Mucosa of rectum (tissue), 2 donors: ENCODE results near the gene FARP1.
"Not testable (repeated sequence)": the region's sequence is repeated elsewhere in the genome, so short reads cannot be mapped to it uniquely, and the experiment has no call there.

Source experiments
- H3K27ac ChIP-seq, 2 donors: one replicate each; pipeline ENCODE4 v1.7.0; 2013; ENCODE audit warnings: inconsistent platforms in 2 of 2, low read depth in 2 of 2, low read length in 2 of 2
- H3K27me3 ChIP-seq, 2 donors: one replicate each; pipeline ENCODE4 v1.7.0; 2013; ENCODE audit warnings: low read length in 2 of 2; ENCODE audit not compliant: control insufficient read depth in 2 of 2, insufficient read depth in 2 of 2
- H3K36me3 ChIP-seq, 2 donors: one replicate each; pipeline ENCODE4 v1.7.0; 2013; ENCODE audit warnings: low read length in 2 of 2; ENCODE audit not compliant: control insufficient read depth in 2 of 2, insufficient read depth in 2 of 2
- H3K4me1 ChIP-seq, 2 donors: one replicate each; pipeline ENCODE4 v1.7.0; 2013; ENCODE audit warnings: low read length in 2 of 2, mild to moderate bottlenecking in 1 of 2; ENCODE audit not compliant: control insufficient read depth in 2 of 2, insufficient read depth in 2 of 2
- H3K4me3 ChIP-seq, 2 donors: one replicate each; pipeline ENCODE4 v1.7.0; 2013; ENCODE audit warnings: low read length in 2 of 2
- H3K9ac ChIP-seq, 2 donors: one replicate each; pipeline ENCODE4 v1.7.0; 2013; ENCODE audit warnings: low read length in 2 of 2, low read depth in 1 of 2, mild to moderate bottlenecking in 1 of 2
- H3K9me3 ChIP-seq, 2 donors: one replicate each; pipeline ENCODE4 v1.7.0; 2013; ENCODE audit warnings: low read length in 2 of 2; ENCODE audit not compliant: control insufficient read depth in 2 of 2
- donor health status: healthy.
- donor health status: Normal muscosa, but diverticular disease.

The FARP1 gene

GRCh38 chr13:98363326-98363725 is 220.4 kb downstream of the FARP1 start:
- no peaks in the 10 kb centered on the region for H3K4me1 ChIP-seq
- no peaks in the 10 kb centered on the region for H3K27me3 ChIP-seq
- H3K27ac ChIP-seq: no peak overlapping the region
- no peak overlapping the region for H3K4me3 ChIP-seq
- H3K9ac ChIP-seq: no peak overlapping the region
- H3K9me3 ChIP-seq: no peaks in the 10 kb centered on the region
- H3K36me3 ChIP-seq: no peaks in the 10 kb centered on the region

DNA sequence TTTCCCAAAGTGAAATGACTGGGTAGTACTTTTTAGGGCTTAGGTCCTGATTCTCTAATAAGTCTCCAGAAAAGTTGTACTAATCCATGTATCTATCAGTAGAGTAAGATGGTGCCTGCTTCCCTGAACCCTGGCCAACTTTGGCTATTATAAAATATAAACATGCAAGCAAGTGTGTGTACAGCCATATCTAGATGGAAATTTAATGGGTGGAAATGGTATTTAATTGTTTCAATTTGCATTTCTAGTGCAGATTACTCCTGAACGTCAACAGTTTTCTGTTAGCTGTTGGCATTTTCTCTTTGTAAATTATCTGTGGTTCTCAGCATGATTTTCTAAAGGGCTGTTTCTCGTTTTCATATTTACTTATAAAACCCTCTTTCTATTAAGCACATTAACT is 221.3 kb downstream of the FARP1 start:
- no peaks in the 10 kb centered on the region for H3K4me1 ChIP-seq

DNA sequence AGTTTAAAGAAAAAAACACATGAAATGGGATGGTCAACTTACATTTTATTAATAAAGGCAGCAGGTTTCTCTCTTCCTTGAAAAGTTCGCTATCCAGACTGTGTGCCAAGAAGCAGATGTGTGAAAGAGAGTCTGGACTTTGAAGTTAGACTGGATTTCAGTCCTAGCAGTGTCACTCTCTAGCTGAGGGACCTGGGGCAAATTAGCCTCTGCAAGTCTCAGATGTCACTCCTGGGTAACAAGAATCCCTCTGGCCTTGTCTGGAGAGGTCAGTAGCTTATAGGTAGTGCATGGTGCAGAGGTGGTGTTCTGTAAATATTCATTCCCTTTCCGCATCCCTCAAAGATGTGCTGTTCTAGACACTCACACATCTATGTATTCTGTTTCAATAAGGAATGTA is 221.8 kb downstream of the FARP1 start:
- Histone ChIP-seq H3K4me1 (no peaks in the 10 kb centered on the region), H3K27ac (no peak overlapping the region), H3K36me3 (no peaks in the 10 kb centered on the region), H3K27me3 (no peaks in the 10 kb centered on the region), H3K4me3 (no peak overlapping the region), H3K9me3 (no peaks in the 10 kb centered on the region), H3K9ac (no peak overlapping the region)

More for the DNA sequence above, 221.3 kb downstream of the FARP1 start:
- H3K27me3 ChIP-seq: no peaks in the 10 kb centered on the region
- H3K36me3 ChIP-seq: no peaks in the 10 kb centered on the region
- no peak overlapping the region for H3K4me3 ChIP-seq
- H3K9ac ChIP-seq: no peak overlapping the region
- no peak overlapping the region for H3K27ac ChIP-seq
- H3K9me3 ChIP-seq: no peaks in the 10 kb centered on the region

GRCh38 chr13:98365302-98365701 is 222.4 kb downstream of the FARP1 start:
- H3K36me3 ChIP-seq: no peaks in the 10 kb centered on the region
- no peaks in the 10 kb centered on the region for H3K4me1 ChIP-seq
- H3K27ac ChIP-seq: no peak overlapping the region
- H3K27me3 ChIP-seq: no peaks in the 10 kb centered on the region
- H3K9me3 ChIP-seq: no peaks in the 10 kb centered on the region
- no peak overlapping the region for H3K4me3 ChIP-seq
- no peak overlapping the region for H3K9ac ChIP-seq

GRCh38 chr13:98366010-98366409 is 223.1 kb downstream of the FARP1 start:
- H3K9me3 ChIP-seq: no peaks in the 10 kb centered on the region
- no peaks in the 10 kb centered on the region for H3K36me3 ChIP-seq
- H3K4me1 ChIP-seq: peaks cover 0 to 2% of the 10 kb centered on the region in 2 donors
- no peak overlapping the region for H3K9ac ChIP-seq
- no peak overlapping the region for H3K27ac ChIP-seq
- no peak overlapping the region for H3K4me3 ChIP-seq
- H3K27me3 ChIP-seq: no peaks in the 10 kb centered on the region

GRCh38 chr13:98366443-98366842 is 223.5 kb downstream of the FARP1 start:
- Histone ChIP-seq H3K36me3 (no peaks in the 10 kb centered on the region), H3K27me3 (no peaks in the 10 kb centered on the region)

DNA sequence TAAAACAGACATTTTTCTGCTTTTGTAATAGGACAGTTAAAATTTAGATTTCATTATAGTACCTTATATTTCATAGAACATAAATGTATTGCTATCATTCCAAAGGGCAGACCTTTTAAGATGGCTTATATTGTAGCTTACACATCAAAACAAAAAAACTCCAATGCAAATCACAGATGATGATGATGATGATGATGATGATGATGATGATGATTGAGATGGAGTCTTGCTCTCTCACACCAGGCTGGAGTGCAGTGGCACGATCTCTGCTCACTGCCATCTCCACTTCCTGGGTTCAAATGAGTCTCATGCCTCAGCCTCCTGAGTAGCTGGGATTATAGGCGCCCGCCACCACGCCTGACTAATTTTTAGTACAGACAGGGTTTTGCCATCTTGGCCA is 224.1 kb downstream of the FARP1 start:
- no peak overlapping the region for H3K4me3 ChIP-seq
- H3K9me3 ChIP-seq: no peaks in the 10 kb centered on the region
- H3K27ac ChIP-seq: peak overlapping the region in 1 of 2 donors; percentile 16
- H3K9ac ChIP-seq: no peak overlapping the region
- H3K27me3 ChIP-seq: no peaks in the 10 kb centered on the region
- no peaks in the 10 kb centered on the region for H3K36me3 ChIP-seq
- H3K4me1 ChIP-seq: peaks cover 0 to 2% of the 10 kb centered on the region in 2 donors

More at GRCh38 chr13:98366443-98366842, 223.5 kb downstream of the FARP1 start:
- Histone ChIP-seq H3K27ac (no peak overlapping the region), H3K4me3 (no peak overlapping the region), H3K9me3 (no peaks in the 10 kb centered on the region), H3K9ac (no peak overlapping the region), H3K4me1 (peaks cover 0 to 2% of the 10 kb centered on the region in 2 donors)

- H3K27ac ChIP-seq: peak overlapping the region; percentile 46 to 59
- H3K9me3 ChIP-seq: no peaks in the 10 kb centered on the region
- H3K27me3 ChIP-seq: no peaks in the 10 kb centered on the region
- no peak overlapping the region for H3K9ac ChIP-seq
- no peak overlapping the region for H3K4me3 ChIP-seq
- peaks cover 0 to 2% of the 10 kb centered on the region in 2 donors for H3K4me1 ChIP-seq
- H3K36me3 ChIP-seq: no peaks in the 10 kb centered on the region
Observed at GRCh38 chr13:98368019-98368418, 225.1 kb downstream of the FARP1 start.

DNA sequence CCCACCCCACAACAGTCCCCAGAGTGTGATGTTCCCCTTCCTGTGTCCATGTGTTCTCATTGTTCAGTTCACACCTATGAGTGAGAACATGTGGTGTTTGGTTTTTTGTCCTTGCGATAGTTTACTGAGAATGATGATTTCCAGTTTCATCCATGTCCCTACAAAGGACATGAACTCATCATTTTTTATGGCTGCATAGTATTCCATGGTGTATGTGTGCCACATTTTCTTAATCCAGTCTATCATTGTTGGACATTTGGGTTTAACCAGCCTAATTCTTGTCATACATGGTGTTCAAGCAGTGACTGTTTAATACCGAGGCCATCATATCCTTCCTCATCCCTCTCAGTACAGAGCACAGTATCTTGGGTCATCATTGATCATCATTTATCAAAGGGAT is 226.6 kb downstream of the FARP1 start:
- not testable (repeated sequence) for H3K36me3 ChIP-seq, H3K9me3 ChIP-seq, H3K27ac ChIP-seq, H3K9ac ChIP-seq, H3K4me3 ChIP-seq, H3K4me1 ChIP-seq, H3K27me3 ChIP-seq

GRCh38 chr13:98370261-98370660 is 227.4 kb downstream of the FARP1 start:
- peak overlapping the region; percentile 31 to 52 for H3K27ac ChIP-seq
- no peaks in the 10 kb centered on the region for H3K36me3 ChIP-seq
- no peak overlapping the region for H3K4me3 ChIP-seq
- H3K9ac ChIP-seq: no peak overlapping the region
- H3K4me1 ChIP-seq: peaks cover 0 to 2% of the 10 kb centered on the region in 2 donors
- H3K27me3 ChIP-seq: no peaks in the 10 kb centered on the region
- no peaks in the 10 kb centered on the region for H3K9me3 ChIP-seq
